WTC11 (cell line): ENCODE data around the gene SNAP25. TPM values are rescaled to one million over a fixed set of nuclear protein-coding genes. Genes with fewer than 3 reads are reported as not detected.
A peak's percentile ranks its signal among the peaks of the same experiment; 100 is the strongest.

ENCODE experiments used
- ATAC-seq: fragments of 200-7000 bp; cut with Tn5 transposase; 2 replicates; pipeline ENCODE4 v1.10.0; 2021; ENCODE audit warnings: mild to moderate bottlenecking, moderate library complexity
- CTCF ChIA-PET: fragments of 300-600 bp; sonication (Branson Sonifier 250); formaldehyde crosslinking; loops from one replicate; lab custom pipeline; 2021; ENCODE audit warnings: antibody characterized with exemption; lab: Charles Lee
- POLR2A ChIA-PET: fragments of 350-600 bp; sonication (Branson Sonifier 250); formaldehyde crosslinking; loops from one replicate; lab custom pipeline; 2021; ENCODE audit warnings: antibody characterized with exemption; lab: Charles Lee
- DNase-seq: peaks from one replicate; pipeline ENCODE4 v3.0.0; 2021; ENCODE audit warnings: low spot score
- H3K27ac Mint-ChIP-seq: 2 replicates; pipeline ENCODE4 v1.8.0; 2021; ENCODE audit warnings: mixed read lengths
- H3K27me3 Mint-ChIP-seq: 2 replicates; pipeline ENCODE4 v1.8.0; 2021; ENCODE audit warnings: low read depth, mild to moderate bottlenecking, moderate library complexity, mixed read lengths
- H3K36me3 Mint-ChIP-seq: 2 replicates; pipeline ENCODE4 v1.8.0; 2021; ENCODE audit warnings: mixed read lengths
- H3K4me1 Mint-ChIP-seq: 2 replicates; pipeline ENCODE4 v1.8.0; 2022; ENCODE audit warnings: mixed read lengths
- H3K4me3 Mint-ChIP-seq: 2 replicates; pipeline ENCODE4 v1.8.0; 2021; ENCODE audit warnings: mild to moderate bottlenecking, moderate library complexity, mixed read lengths
- H3K9me3 Mint-ChIP-seq: 2 replicates; pipeline ENCODE4 v1.8.0; 2021; ENCODE audit warnings: mixed read lengths
- AFF4 ChIP-seq: sonication (generic); formaldehyde crosslinking; IDR thresholded peaks from 2 replicates; pipeline ENCODE4 v1.8.1; 2023; ENCODE audit warnings: mild to moderate bottlenecking, missing genetic modification reagents, borderline replicate concordance
- ATF2 ChIP-seq: sonication (generic); formaldehyde crosslinking; IDR thresholded peaks from 2 replicates; pipeline ENCODE4 v1.8.1; 2022; ENCODE audit warnings: low read depth, missing genetic modification reagents, borderline replicate concordance
- ATF3 ChIP-seq: sonication (generic); formaldehyde crosslinking; conservative IDR thresholded peaks from 2 replicates; pipeline ENCODE4 v1.8.1; 2022; ENCODE audit warnings: mild to moderate bottlenecking, missing genetic modification reagents
- E2F4 ChIP-seq: sonication (generic); formaldehyde crosslinking; IDR thresholded peaks from 2 replicates; pipeline ENCODE4 v1.8.1; 2022; ENCODE audit warnings: low read depth, mild to moderate bottlenecking, moderate library complexity, missing genetic modification reagents, borderline replicate concordance
- E2F5 ChIP-seq: sonication (generic); formaldehyde crosslinking; IDR thresholded peaks from 2 replicates; pipeline ENCODE4 v1.8.1; 2022; ENCODE audit warnings: mild to moderate bottlenecking, moderate library complexity, missing genetic modification reagents
- ETV6 ChIP-seq: sonication (generic); formaldehyde crosslinking; IDR thresholded peaks from 2 replicates; pipeline ENCODE4 v1.8.1; 2022; ENCODE audit warnings: mild to moderate bottlenecking, missing genetic modification reagents
- GABPB1 ChIP-seq: sonication (generic); formaldehyde crosslinking; IDR thresholded peaks from 2 replicates; pipeline ENCODE4 v1.8.1; 2023; ENCODE audit warnings: mild to moderate bottlenecking, missing genetic modification reagents
- PREB ChIP-seq: sonication (generic); formaldehyde crosslinking; IDR thresholded peaks from 2 replicates; pipeline ENCODE4 v1.8.1; 2022; ENCODE audit warnings: mild to moderate bottlenecking, missing genetic modification reagents, moderate library complexity, borderline replicate concordance
- STAT6 ChIP-seq: sonication (generic); formaldehyde crosslinking; conservative IDR thresholded peaks from 2 replicates; pipeline ENCODE4 v1.8.1; 2023; ENCODE audit warnings: mild to moderate bottlenecking, low read depth, missing genetic modification reagents, moderate library complexity
- TP53 ChIP-seq: sonication (generic); formaldehyde crosslinking; IDR thresholded peaks from 2 replicates; pipeline ENCODE4 v1.8.1; 2023; ENCODE audit warnings: mild to moderate bottlenecking, missing genetic modification reagents
- ZNF396 ChIP-seq: fragments of 250-450 bp; sonication (Bioruptor Pico); IDR thresholded peaks from 2 replicates; pipeline ENCODE4 v1.8.0; 2021; ENCODE audit warnings: mild to moderate bottlenecking, moderate library complexity, borderline replicate concordance
- ZNF425 ChIP-seq: fragments of 250-450 bp; sonication (Bioruptor Pico); conservative IDR thresholded peaks from 2 replicates; pipeline ENCODE4 v1.9.0; 2021; ENCODE audit warnings: mild to moderate bottlenecking
- ZSCAN18 ChIP-seq: fragments of 250-450 bp; sonication (Bioruptor Pico); IDR thresholded peaks from 2 replicates; pipeline ENCODE4 v2.1.2; 2022; ENCODE audit warnings: mild to moderate bottlenecking, moderate library complexity
- total RNA-seq: library from RNA; stranded (reverse); gene quantifications from 3 replicates; pipeline ENCODE4 v1.2.3, GENCODE V29; 2021

The SNAP25 gene
- total RNA-seq, 1 experiment from 2014 or later, result 0.72 TPM

GRCh38 chr20:10261702-10262101, 43.1 kb downstream of the SNAP25 start (continued):
- TF ChIP-seq STAT6 (CRISPR knock-in tag), result no peak
- TF ChIP-seq ATF2 (CRISPR knock-in tag), result no peak
- TF ChIP-seq TP53 (CRISPR knock-in tag), result no peak
- TF ChIP-seq ZNF396, result no peak

- ChIA-PET CTCF (interaction anchor here (0.6 to 0.7 kb wide), 4 partner anchors 26 to 296 kb away, joined by 3 to 4 read pairs (median 3); no protein-coding TSS in a partner anchor), POLR2A (interaction anchor here (0.7 kb wide), 1 partner anchor 241 kb away, joined by 6 read pairs; no protein-coding TSS in a partner anchor)
- H3K9me3 Mint-ChIP-seq, result no peaks in the 10 kb centered on the region
- no peaks in the 10 kb centered on the region for H3K36me3 Mint-ChIP-seq
- H3K4me3 Mint-ChIP-seq, result no peak overlapping the region
- H3K27ac Mint-ChIP-seq, result no peak overlapping the region
- TF ChIP-seq E2F4 (CRISPR knock-in tag), result no peak
- TF ChIP-seq ZNF425, result no peak
- no peak for TF ChIP-seq AFF4 (CRISPR knock-in tag)
- peak; percentile 92 for TF ChIP-seq GABPB1 (CRISPR knock-in tag)
- DNase-seq (no peak), ATAC-seq (peak; percentile 34; the same call in 1 of the 2 replicates)
- H3K4me1 Mint-ChIP-seq, result peaks cover 37% of the 10 kb centered on the region
- H3K27me3 Mint-ChIP-seq, result peaks cover 21% of the 10 kb centered on the region
Measured at GRCh38 chr20:10263385-10264165, 44.9 kb downstream of the SNAP25 start.

- H3K27me3 Mint-ChIP-seq, result peaks cover 21% of the 10 kb centered on the region
- H3K36me3 Mint-ChIP-seq, result no peaks in the 10 kb centered on the region
- no peak for DNase-seq
- H3K9me3 Mint-ChIP-seq, result no peaks in the 10 kb centered on the region
- no peak for TF ChIP-seq PREB
- TF ChIP-seq ZSCAN18 (CRISPR knock-in tag), result no peak
- no peak for TF ChIP-seq ATF3 (CRISPR knock-in tag)
- TF ChIP-seq E2F5 (CRISPR knock-in tag), result no peak
- no peak for TF ChIP-seq ETV6 (CRISPR knock-in tag)
- H3K4me1 Mint-ChIP-seq, result peaks cover 37% of the 10 kb centered on the region
- peak; percentile 48; the same call in 1 of the 2 replicates for ATAC-seq
- ChIA-PET POLR2A (no interaction called here), CTCF (no interaction called here)
- H3K27ac Mint-ChIP-seq, result no peak overlapping the region
- no peak overlapping the region for H3K4me3 Mint-ChIP-seq
Measured at GRCh38 chr20:10264166-10264558, 45.5 kb downstream of the SNAP25 start.
